Smooth muscle cell (in vitro differentiated cells): ENCODE data around the gene RAB24. TPM values are rescaled to one million over a fixed set of nuclear protein-coding genes. Genes with fewer than 3 reads are reported as not detected.

ENCODE experiments used
- DNase-seq: peaks from one replicate; lab custom pipeline; 2025; ENCODE audit not compliant: unreplicated experiment; lab: John Stamatoyannopoulos, UW
- H2AFZ ChIP-seq: fragments of 200-600 bp; sonication (generic); 2 replicates; pipeline ENCODE4 v1.6.0; 2016; ENCODE audit warnings: antibody characterized with exemption, low read depth, mild to moderate bottlenecking
- H3F3A ChIP-seq: fragments of 200-600 bp; sonication (generic); 2 replicates; pipeline ENCODE4 v1.6.0; 2017; ENCODE audit warnings: antibody characterized with exemption, low read depth
- H3K27ac ChIP-seq: fragments of 200-600 bp; sonication (generic); 2 replicates; pipeline ENCODE4 v1.5.1; 2016; ENCODE audit warnings: low read depth, mild to moderate bottlenecking
- H3K27me3 ChIP-seq: fragments of 200-600 bp; sonication (generic); 2 replicates; pipeline ENCODE4 v1.6.1; 2016; ENCODE audit warnings: low read depth, mild to moderate bottlenecking
- H3K36me3 ChIP-seq: fragments of 200-600 bp; sonication (generic); 2 replicates; pipeline ENCODE4 v1.5.1; 2016; ENCODE audit warnings: low read depth
- H3K4me1 ChIP-seq: fragments of 200-600 bp; sonication (generic); 2 replicates; pipeline ENCODE4 v1.5.1; 2016; ENCODE audit warnings: low read depth
- H3K4me2 ChIP-seq: fragments of 200-600 bp; sonication (generic); 2 replicates; pipeline ENCODE4 v1.6.0; 2016; ENCODE audit warnings: mild to moderate bottlenecking
- H3K4me3 ChIP-seq: fragments of 200-600 bp; sonication (generic); 2 replicates; pipeline ENCODE4 v1.5.1; 2016; ENCODE audit warnings: mild to moderate bottlenecking
- H3K79me2 ChIP-seq: fragments of 200-600 bp; sonication (generic); 2 replicates; pipeline ENCODE4 v1.6.0; 2016; ENCODE audit warnings: low read depth, mild to moderate bottlenecking
- H3K9ac ChIP-seq: fragments of 200-600 bp; sonication (generic); 2 replicates; pipeline ENCODE4 v1.6.0; 2016; ENCODE audit warnings: low read depth
- H3K9me3 ChIP-seq: fragments of 200-600 bp; sonication (generic); replicated peaks from 2 replicates; pipeline ENCODE4 v1.5.1; 2016; ENCODE audit warnings: low read depth
- H4K20me1 ChIP-seq: fragments of 200-600 bp; sonication (generic); 2 replicates; pipeline ENCODE4 v1.6.0; 2016; ENCODE audit warnings: low read depth
- CTCF ChIP-seq: fragments of 200-600 bp; sonication (generic); IDR thresholded peaks from 2 replicates; pipeline ENCODE4 v1.5.1; 2017; ENCODE audit warnings: borderline replicate concordance, mild to moderate bottlenecking, antibody characterized with exemption; ENCODE audit not compliant: insufficient read depth, poor library complexity, severe bottlenecking
- WGBS: methylation state at CpG from one replicate; pipeline ENCODE4 v1.1.7; 2016; ENCODE audit warnings: low lambda C conversion rate; 5-methylcytosine and 5-hydroxymethylcytosine counted together
- polyA plus RNA-seq: library from polyadenylated mRNA; unstranded; fragments of >200 nt; fragmentation: Nextera tagmentation; extraction: Ambion mirVana; gene quantifications from 2 replicates; pipeline ENCODE4 v1.2.1, GENCODE V29; 2016
- total RNA-seq: library from RNA; depleted of rRNA; stranded (reverse); fragments of >200 nt; gene quantifications from 2 replicates; pipeline ENCODE4 v1.2.3, GENCODE V29; 2014

Gene RAB24
- total and polyA plus RNA-seq, 2 experiments from 2014 or later: 41.8 to 46.4 TPM

GRCh38 chr5:177310332-177310731 is 6.8 kb upstream of the RAB24 start:
- no peak overlapping the region for H2AFZ ChIP-seq
- H3K27ac ChIP-seq: no peak overlapping the region
- H3K9me3 ChIP-seq: no peaks in the 10 kb centered on the region
- H3K9ac ChIP-seq: no peak overlapping the region
- peak overlapping the region; percentile 96 for H3K4me2 ChIP-seq
- no peak for DNase-seq
- no peak for TF ChIP-seq CTCF
- H3K79me2 ChIP-seq: peaks cover 5% of the 10 kb centered on the region
- H3K4me1 ChIP-seq: no peaks in the 10 kb centered on the region
- H3K27me3 ChIP-seq: no peaks in the 10 kb centered on the region
- H3F3A ChIP-seq: no peaks in the 10 kb centered on the region
- WGBS: over 99% methylated on average over 13 of the region's 13 CpGs
- H4K20me1 ChIP-seq: peaks cover 45% of the 10 kb centered on the region
- H3K4me3 ChIP-seq: no peak overlapping the region
- H3K36me3 ChIP-seq: no peaks in the 10 kb centered on the region

- peaks cover 12% of the 10 kb centered on the region for H3K79me2 ChIP-seq
- TF ChIP-seq CTCF: peak; percentile 78
- H3K4me2 ChIP-seq: no peak overlapping the region
- H3K27ac ChIP-seq: no peak overlapping the region
- 88% methylated on average over 10 of the region's 10 CpGs for WGBS
- no peaks in the 10 kb centered on the region for H3K9me3 ChIP-seq
- peaks cover 5% of the 10 kb centered on the region for H3K4me1 ChIP-seq
- no peaks in the 10 kb centered on the region for H3F3A ChIP-seq
- no peaks in the 10 kb centered on the region for H3K27me3 ChIP-seq
- peaks cover 52% of the 10 kb centered on the region for H4K20me1 ChIP-seq
- no peak overlapping the region for H3K4me3 ChIP-seq
- no peak overlapping the region for H3K9ac ChIP-seq
- H3K36me3 ChIP-seq: no peaks in the 10 kb centered on the region
- no peak for DNase-seq
- no peak overlapping the region for H2AFZ ChIP-seq
Observed at GRCh38 chr5:177309351-177310191, 6.1 kb upstream of the RAB24 start.

DNA sequence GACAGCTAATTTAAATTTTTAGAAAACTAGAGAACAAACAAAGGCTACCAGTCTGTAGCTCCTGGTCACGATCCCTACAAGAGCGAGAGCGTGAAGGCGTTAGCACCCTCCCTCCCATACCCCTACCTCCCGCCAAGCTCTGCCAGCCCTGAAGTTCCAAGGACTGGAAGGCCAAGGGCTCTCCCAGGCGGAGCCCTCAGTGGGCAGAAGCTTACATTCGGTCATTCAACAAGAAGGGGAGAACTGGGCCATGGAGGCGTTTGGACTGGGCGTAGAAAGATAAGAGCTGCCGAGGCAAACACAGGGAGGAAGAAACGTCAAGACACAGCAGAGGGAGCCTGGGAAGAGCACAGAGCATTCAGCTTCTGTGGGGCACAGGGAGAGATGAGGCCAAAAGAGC is 5.2 kb upstream of the RAB24 start:
- DNase-seq: no peak
- Histone ChIP-seq H3K79me2 (peaks cover 21% of the 10 kb centered on the region), H3K27me3 (no peaks in the 10 kb centered on the region), H4K20me1 (peaks cover 53% of the 10 kb centered on the region), H3K4me1 (peaks cover 9% of the 10 kb centered on the region), H3K9me3 (no peaks in the 10 kb centered on the region), H3K27ac (no peak overlapping the region), H2AFZ (no peak overlapping the region), H3K4me2 (no peak overlapping the region), H3K36me3 (no peaks in the 10 kb centered on the region), H3K4me3 (no peak overlapping the region), H3F3A (no peaks in the 10 kb centered on the region), H3K9ac (no peak overlapping the region)
- WGBS: 96% methylated on average over 11 of the region's 11 CpGs
- TF ChIP-seq CTCF: no peak
